ENCODE measurements around the gene RASSF3. TPM values are rescaled to one million over a fixed set of nuclear protein-coding genes. Genes with fewer than 3 reads are reported as not detected.

Gene RASSF3
- total and polyA plus RNA-seq, 2 of the 13 experiments (the other 11 are each of a cell fraction or from before 2014, with no cell fraction given) = 15.5 to 16.0 TPM

DNA sequence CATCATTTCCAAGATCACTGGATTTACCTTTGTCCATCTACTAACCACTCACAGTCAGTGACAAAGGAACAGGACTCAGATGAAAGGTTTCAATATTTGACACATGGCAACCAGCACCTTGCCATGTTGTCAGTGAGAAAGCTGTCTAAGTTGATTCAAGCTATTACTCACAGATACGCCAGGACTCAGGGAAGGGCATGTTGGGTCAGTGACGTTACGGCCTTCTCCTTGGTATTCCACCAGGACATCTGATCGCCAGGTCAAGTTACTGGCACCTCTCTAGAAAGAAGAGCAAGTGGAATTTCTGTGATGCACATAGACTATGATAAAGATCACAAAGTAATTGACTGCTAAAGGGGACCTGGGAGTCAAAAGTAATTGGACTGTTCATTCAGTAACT, 112.5 kb downstream of the RASSF3 start:
- ChIA-PET CTCF (ENCODE audit: low intra/inter-chr PET ratio, low total read pairs) (no interaction called here), POLR2A (interaction anchor here (0.6 kb wide), 1 partner anchor 33 kb away, joined by 3 read pairs; no protein-coding TSS in a partner anchor)
- Histone ChIP-seq H3K9ac (ENCODE audit: insufficient read depth, low read depth, low read length) (no peak overlapping the region), H3K9me3 (ENCODE audit: low read length) (no peaks in the 10 kb centered on the region), H2AFZ (ENCODE audit: low read length) (no peak overlapping the region), H4K20me1 (ENCODE audit: insufficient read depth, low read length) (no peaks in the 10 kb centered on the region), H3K4me3 (replicated peaks in 1 of 3; ENCODE audit: insufficient read depth in 1 of 3, low read depth in 2 of 3, low read length in 3 of 3) (no peak overlapping the region), H3K27me3 (ENCODE audit: control insufficient read depth in 1 of 2, insufficient read depth in 2 of 2, low read length in 2 of 2) (no peaks in the 10 kb centered on the region), H3K79me2 (ENCODE audit: insufficient read depth, low read length) (no peaks in the 10 kb centered on the region), H3K27ac (ENCODE audit: extremely low read length, insufficient read depth, low read length) (no peak overlapping the region), H3K4me1 (ENCODE audit: insufficient read depth, low read length) (no peaks in the 10 kb centered on the region), H3K36me3 (replicated peaks in 1 of 2; ENCODE audit: control insufficient read depth in 1 of 2, insufficient read depth in 2 of 2, low read length in 2 of 2) (peaks cover 7 to 42% of the 10 kb centered on the region in 2 experiments), H3K4me2 (ENCODE audit: low read depth, low read length) (no peak overlapping the region)
- intact Hi-C loops (cut with micrococcal nuclease; ENCODE audit: unreplicated experiment) = no loop called here
- no peak for FAIRE-seq
- BruUV-seq (replicated peaks) = no TSS peak
- 98% methylated on average over 4 of the region's 4 CpGs for WGBS (ENCODE audit: low lambda C conversion rate)
- TF ChIP-seq DNMT1 (CRISPR knock-in tag; IDR thresholded peaks at IDR 0.05) = no peak
- in situ Hi-C loops (cut with HindIII; ENCODE audit: extremely low pct_ligation_motif_present, low pct_unique_long_range_greater_than_20kb) = no loop called here
- ATAC-seq = no peak
- DNase-seq (ENCODE audit: low spot score) = no peak

DNA sequence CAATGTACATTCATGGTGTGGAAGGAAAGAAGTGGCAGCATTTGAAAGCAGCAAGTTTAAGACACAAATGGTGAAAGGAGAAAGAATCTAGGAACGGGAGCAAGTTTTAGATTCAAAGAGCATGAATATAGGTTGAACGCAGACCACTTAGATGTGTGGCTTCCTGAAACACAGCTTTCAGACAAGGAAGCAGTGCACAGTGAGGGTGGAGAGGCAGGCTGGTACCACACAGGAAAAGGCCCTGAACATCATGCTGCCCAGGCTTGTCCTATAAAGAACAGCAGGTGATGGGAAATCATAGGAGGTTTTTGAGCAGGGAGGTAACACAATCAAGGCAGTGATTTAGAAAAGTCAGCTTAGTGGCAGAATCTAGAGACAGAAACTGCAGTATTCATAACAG, 113.3 kb downstream of the RASSF3 start:
- H3K27ac ChIP-seq (ENCODE audit: extremely low read length, insufficient read depth, low read length) = no peak overlapping the region
- no peaks in the 10 kb centered on the region for H3K9me3 ChIP-seq (ENCODE audit: low read length)
- H3K27me3 ChIP-seq (ENCODE audit: control insufficient read depth in 1 of 2, insufficient read depth in 2 of 2, low read length in 2 of 2) = no peaks in the 10 kb centered on the region
- POLR2A ChIA-PET = no interaction called here
- in situ Hi-C loops (cut with HindIII; ENCODE audit: extremely low pct_ligation_motif_present, low pct_unique_long_range_greater_than_20kb) (no loop called here), intact Hi-C loops (cut with micrococcal nuclease; ENCODE audit: unreplicated experiment) (no loop called here)
- H3K4me2 ChIP-seq (ENCODE audit: low read depth, low read length) = no peak overlapping the region
- no peaks in the 10 kb centered on the region for H4K20me1 ChIP-seq (ENCODE audit: insufficient read depth, low read length)
- DNase-seq (ENCODE audit: low spot score) = no peak
- CTCF ChIA-PET (ENCODE audit: low intra/inter-chr PET ratio, low total read pairs) = no interaction called here
- no TSS peak for BruUV-seq (replicated peaks)
- no peak for FAIRE-seq
- ATAC-seq = no peak
- H3K4me3 ChIP-seq (replicated peaks in 1 of 3; ENCODE audit: insufficient read depth in 1 of 3, low read depth in 2 of 3, low read length in 3 of 3) = no peak overlapping the region
- no peak for TF ChIP-seq TCF7 (IDR thresholded peaks at IDR 0.05; ENCODE audit: low read depth)
- TF ChIP-seq, protein P1, sequence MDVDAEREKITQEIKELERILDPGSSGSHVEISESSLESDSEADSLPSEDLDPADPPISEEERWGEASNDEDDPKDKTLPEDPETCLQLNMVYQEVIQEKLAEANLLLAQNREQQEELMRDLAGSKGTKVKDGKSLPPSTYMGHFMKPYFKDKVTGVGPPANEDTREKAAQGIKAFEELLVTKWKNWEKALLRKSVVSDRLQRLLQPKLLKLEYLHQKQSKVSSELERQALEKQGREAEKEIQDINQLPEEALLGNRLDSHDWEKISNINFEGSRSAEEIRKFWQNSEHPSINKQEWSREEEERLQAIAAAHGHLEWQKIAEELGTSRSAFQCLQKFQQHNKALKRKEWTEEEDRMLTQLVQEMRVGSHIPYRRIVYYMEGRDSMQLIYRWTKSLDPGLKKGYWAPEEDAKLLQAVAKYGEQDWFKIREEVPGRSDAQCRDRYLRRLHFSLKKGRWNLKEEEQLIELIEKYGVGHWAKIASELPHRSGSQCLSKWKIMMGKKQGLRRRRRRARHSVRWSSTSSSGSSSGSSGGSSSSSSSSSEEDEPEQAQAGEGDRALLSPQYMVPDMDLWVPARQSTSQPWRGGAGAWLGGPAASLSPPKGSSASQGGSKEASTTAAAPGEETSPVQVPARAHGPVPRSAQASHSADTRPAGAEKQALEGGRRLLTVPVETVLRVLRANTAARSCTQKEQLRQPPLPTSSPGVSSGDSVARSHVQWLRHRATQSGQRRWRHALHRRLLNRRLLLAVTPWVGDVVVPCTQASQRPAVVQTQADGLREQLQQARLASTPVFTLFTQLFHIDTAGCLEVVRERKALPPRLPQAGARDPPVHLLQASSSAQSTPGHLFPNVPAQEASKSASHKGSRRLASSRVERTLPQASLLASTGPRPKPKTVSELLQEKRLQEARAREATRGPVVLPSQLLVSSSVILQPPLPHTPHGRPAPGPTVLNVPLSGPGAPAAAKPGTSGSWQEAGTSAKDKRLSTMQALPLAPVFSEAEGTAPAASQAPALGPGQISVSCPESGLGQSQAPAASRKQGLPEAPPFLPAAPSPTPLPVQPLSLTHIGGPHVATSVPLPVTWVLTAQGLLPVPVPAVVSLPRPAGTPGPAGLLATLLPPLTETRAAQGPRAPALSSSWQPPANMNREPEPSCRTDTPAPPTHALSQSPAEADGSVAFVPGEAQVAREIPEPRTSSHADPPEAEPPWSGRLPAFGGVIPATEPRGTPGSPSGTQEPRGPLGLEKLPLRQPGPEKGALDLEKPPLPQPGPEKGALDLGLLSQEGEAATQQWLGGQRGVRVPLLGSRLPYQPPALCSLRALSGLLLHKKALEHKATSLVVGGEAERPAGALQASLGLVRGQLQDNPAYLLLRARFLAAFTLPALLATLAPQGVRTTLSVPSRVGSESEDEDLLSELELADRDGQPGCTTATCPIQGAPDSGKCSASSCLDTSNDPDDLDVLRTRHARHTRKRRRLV (CRISPR knock-in tag; IDR thresholded peaks at IDR 0.05) = no peak
- TF ChIP-seq TOPORS (CRISPR knock-in tag; IDR thresholded peaks at IDR 0.05) = no peak
- TF ChIP-seq, protein P2, sequence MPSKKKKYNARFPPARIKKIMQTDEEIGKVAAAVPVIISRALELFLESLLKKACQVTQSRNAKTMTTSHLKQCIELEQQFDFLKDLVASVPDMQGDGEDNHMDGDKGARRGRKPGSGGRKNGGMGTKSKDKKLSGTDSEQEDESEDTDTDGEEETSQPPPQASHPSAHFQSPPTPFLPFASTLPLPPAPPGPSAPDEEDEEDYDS (CRISPR knock-in tag; IDR thresholded peaks at IDR 0.05) = no peak
- TF ChIP-seq ONECUT2 (CRISPR knock-in tag; IDR thresholded peaks at IDR 0.05) = no peak
- no peaks in the 10 kb centered on the region for H3K4me1 ChIP-seq (ENCODE audit: insufficient read depth, low read length)
- H3K9ac ChIP-seq (ENCODE audit: insufficient read depth, low read depth, low read length) = no peak overlapping the region
- peaks cover 7 to 34% of the 10 kb centered on the region in 2 experiments for H3K36me3 ChIP-seq (replicated peaks in 1 of 2; ENCODE audit: control insufficient read depth in 1 of 2, insufficient read depth in 2 of 2, low read length in 2 of 2)
- no peak overlapping the region for H2AFZ ChIP-seq (ENCODE audit: low read length)
- 94% methylated on average over 2 of the region's 2 CpGs for WGBS (ENCODE audit: low lambda C conversion rate)
- H3K79me2 ChIP-seq (ENCODE audit: insufficient read depth, low read length) = no peaks in the 10 kb centered on the region

Data from HepG2 (cell line).